ENCODE data around the gene SEPTIN6.

DNA sequence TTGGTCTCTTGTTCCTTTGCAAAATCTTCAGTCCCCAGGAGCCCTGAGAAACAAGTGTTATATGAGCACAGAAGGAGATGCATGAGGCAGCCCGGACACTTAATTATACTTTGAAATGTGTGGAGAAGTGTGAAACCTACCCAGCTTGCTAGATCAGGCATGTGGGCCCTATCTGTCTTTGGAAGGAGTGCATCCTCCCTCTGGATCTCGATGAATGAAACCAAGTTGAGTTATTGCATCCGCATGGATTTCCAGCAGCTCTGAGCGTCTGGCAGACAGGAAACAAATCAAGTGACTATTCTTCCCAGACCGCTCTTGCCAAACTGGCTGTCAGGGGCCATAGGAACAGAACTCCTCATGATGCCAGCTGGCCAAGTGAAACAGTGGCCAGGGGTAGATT is 45.8 kb upstream of the SEPTIN6 start:
- TF ChIP-seq, protein P1, sequence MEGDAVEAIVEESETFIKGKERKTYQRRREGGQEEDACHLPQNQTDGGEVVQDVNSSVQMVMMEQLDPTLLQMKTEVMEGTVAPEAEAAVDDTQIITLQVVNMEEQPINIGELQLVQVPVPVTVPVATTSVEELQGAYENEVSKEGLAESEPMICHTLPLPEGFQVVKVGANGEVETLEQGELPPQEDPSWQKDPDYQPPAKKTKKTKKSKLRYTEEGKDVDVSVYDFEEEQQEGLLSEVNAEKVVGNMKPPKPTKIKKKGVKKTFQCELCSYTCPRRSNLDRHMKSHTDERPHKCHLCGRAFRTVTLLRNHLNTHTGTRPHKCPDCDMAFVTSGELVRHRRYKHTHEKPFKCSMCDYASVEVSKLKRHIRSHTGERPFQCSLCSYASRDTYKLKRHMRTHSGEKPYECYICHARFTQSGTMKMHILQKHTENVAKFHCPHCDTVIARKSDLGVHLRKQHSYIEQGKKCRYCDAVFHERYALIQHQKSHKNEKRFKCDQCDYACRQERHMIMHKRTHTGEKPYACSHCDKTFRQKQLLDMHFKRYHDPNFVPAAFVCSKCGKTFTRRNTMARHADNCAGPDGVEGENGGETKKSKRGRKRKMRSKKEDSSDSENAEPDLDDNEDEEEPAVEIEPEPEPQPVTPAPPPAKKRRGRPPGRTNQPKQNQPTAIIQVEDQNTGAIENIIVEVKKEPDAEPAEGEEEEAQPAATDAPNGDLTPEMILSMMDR (IDR thresholded peaks at IDR 0.05; ENCODE audit: poor library complexity), result no peak
- TF ChIP-seq EZH2phosphoT487 (IDR thresholded peaks at IDR 0.05; ENCODE audit: low read depth, severe bottlenecking, unreplicated experiment), result no peak
